Epithelial cell of esophagus (primary cell): ENCODE results near the gene EFNA5.

Experiments
- DNase-seq: peaks from one replicate; pipeline ENCODE4 v3.0.0; 2010; ENCODE audit warnings: low read depth
- H3K4me3 ChIP-seq: 2 replicates; pipeline ENCODE4 v1.5.1; 2011; ENCODE audit warnings: mild to moderate bottlenecking, low read length, control low read depth
- TF ChIP-seq, protein P1 (sequence below): IDR thresholded peaks from 2 replicates; pipeline ENCODE4 v1.5.1; 2011; ENCODE audit warnings: low read depth, mild to moderate bottlenecking, low read length, control low read depth, inconsistent platforms; ENCODE audit not compliant: insufficient read depth; ENCODE audit errors: missing control alignments

EFNA5 gene

GRCh38 chr5:107431998-107432397 lies 238.7 kb downstream of the EFNA5 start:
- peak; percentile 72 for DNase-seq
- TF ChIP-seq, protein P1, sequence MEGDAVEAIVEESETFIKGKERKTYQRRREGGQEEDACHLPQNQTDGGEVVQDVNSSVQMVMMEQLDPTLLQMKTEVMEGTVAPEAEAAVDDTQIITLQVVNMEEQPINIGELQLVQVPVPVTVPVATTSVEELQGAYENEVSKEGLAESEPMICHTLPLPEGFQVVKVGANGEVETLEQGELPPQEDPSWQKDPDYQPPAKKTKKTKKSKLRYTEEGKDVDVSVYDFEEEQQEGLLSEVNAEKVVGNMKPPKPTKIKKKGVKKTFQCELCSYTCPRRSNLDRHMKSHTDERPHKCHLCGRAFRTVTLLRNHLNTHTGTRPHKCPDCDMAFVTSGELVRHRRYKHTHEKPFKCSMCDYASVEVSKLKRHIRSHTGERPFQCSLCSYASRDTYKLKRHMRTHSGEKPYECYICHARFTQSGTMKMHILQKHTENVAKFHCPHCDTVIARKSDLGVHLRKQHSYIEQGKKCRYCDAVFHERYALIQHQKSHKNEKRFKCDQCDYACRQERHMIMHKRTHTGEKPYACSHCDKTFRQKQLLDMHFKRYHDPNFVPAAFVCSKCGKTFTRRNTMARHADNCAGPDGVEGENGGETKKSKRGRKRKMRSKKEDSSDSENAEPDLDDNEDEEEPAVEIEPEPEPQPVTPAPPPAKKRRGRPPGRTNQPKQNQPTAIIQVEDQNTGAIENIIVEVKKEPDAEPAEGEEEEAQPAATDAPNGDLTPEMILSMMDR, result no peak
- no peak overlapping the region for H3K4me3 ChIP-seq

DNA sequence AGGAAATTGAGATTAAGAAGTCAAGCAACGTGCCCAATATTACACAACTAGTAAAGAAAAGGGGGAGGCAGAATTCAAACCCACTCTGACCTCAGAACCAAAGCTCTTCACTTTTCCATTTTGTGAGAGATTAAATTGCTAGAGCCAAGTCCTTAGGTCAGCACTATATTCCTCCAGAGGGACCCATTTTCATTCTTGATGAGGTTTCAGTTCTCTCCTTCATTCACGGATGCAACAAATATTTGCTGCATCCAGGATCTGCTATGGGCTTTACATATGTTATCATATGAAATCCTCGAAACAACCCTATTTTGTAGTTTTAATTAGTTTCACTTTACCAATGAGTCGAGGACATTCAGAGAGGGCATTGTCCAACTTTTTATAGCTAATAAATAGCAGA lies 239.2 kb downstream of the EFNA5 start:
- no peak overlapping the region for H3K4me3 ChIP-seq
- TF ChIP-seq, protein P1, result no peak
- DNase-seq, result no peak

DNA sequence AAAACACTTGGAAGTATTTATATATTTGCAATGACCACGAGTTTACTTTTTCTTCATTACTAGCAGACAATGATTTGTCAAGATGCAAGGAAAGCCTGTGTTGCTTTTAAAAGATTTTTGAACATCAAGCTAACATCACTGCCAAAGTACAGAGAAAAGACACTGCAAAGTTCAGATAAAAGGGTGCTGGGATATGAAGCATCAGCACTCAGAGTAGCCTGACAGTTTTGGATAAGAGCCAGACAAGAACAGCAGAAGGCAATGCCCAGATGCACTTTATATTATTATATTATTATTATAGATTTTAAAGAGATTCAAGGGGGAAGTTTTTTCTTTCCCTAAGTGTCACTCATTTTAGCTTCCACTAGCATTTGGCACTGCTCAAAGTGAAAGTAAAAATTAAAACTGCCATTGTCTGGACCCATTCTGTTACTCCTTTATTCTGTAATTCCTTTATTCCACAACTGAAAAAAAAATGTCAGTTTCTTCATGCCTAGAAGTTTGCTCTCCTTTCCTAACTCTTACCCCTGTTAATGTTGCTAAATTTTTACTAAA lies 240.6 kb downstream of the EFNA5 start:
- TF ChIP-seq, protein P1, result no peak
- H3K4me3 ChIP-seq, result no peak overlapping the region
- no peak for DNase-seq

DNA sequence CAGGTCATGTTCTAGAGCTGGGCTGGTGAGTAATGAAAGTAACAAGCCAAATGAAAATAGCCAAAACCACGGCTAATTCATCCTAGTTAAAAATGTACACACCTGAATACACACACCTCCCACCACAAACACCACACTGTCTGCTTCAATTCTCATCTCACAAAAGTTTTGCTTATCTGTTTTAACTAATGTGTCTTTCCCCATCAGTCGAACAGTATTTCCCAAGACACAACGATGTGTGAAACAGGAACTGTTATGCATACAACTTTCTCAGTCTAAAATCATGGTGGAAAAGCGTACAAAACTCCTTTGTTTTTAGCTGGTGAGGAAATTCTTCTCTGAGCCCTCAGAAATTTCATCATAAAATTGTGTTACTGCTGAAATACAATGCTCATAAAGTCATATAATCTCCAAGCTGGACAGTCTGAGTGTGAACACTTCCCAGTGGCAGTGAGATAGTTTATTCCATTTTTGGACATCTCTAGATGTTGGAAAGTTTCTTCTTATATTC lies 242.4 kb downstream of the EFNA5 start:
- TF ChIP-seq, protein P1, result no peak
- DNase-seq, result no peak
- no peak overlapping the region for H3K4me3 ChIP-seq

GRCh38 chr5:107426872-107427271 lies 243.9 kb downstream of the EFNA5 start:
- H3K4me3 ChIP-seq, result no peak overlapping the region
- TF ChIP-seq, protein P1, result no peak
- no peak for DNase-seq

GRCh38 chr5:107426209-107426608 lies 244.5 kb downstream of the EFNA5 start:
- DNase-seq, result no peak
- no peak overlapping the region for H3K4me3 ChIP-seq
- TF ChIP-seq, protein P1, result no peak

DNA sequence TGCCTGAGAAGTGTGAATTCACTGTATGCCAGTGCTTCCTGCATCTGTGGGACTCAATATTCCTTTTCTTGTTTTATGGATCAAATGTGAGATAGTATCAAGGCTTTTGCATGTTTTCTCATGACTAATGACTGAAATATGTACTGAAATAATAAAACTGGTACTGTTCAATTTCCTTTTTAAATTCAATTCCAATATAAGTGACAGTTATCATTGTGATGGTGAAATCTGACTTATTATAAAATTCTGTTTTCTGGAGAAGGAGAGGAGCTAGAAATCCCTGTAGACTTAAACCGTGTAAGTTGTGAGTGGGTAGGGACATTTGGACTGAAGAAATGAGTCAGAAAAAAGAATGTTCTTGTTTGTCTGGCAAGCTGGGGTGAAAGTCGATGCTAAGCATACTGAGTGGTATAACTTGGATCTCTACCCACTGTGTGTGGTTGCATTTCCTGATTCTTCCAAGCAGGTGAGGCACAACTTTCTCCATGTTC lies 245.2 kb downstream of the EFNA5 start:
- DNase-seq, result peak; percentile 80
- TF ChIP-seq, protein P1, result no peak
- no peak overlapping the region for H3K4me3 ChIP-seq
